NB4 (cell line): ENCODE results near the gene LTA4H.
"Not testable (repeated sequence)": the region's sequence is repeated elsewhere in the genome, so short reads cannot be mapped to it uniquely, and the experiment has no call there.

Experiments
- DNase-seq: peaks from one replicate; pipeline ENCODE4 v3.0.0; 2010; ENCODE audit warnings: low read depth
- H3K4me3 ChIP-seq: one replicate; pipeline ENCODE4 v1.5.1; 2011; ENCODE audit warnings: mild to moderate bottlenecking, low read depth, low read length, moderate library complexity
- CTCF ChIP-seq: IDR thresholded peaks from one replicate; pipeline ENCODE4 v1.5.1; 2012; ENCODE audit warnings: low read depth, low read length
- MYC ChIP-seq: IDR thresholded peaks from 2 replicates; pipeline ENCODE4 v1.6.1; 2011; ENCODE audit warnings: low read depth, low read length
- POLR2A ChIP-seq: IDR thresholded peaks from 2 replicates; pipeline ENCODE4 v1.6.1; 2011; ENCODE audit warnings: mild to moderate bottlenecking; ENCODE audit not compliant: insufficient read length; ENCODE audit errors: extremely low read depth
- TF ChIP-seq, protein P1 (sequence below): IDR thresholded peaks from 2 replicates; pipeline ENCODE4 v1.6.1; 2011; ENCODE audit warnings: low read depth, low read length

LTA4H gene

DNA sequence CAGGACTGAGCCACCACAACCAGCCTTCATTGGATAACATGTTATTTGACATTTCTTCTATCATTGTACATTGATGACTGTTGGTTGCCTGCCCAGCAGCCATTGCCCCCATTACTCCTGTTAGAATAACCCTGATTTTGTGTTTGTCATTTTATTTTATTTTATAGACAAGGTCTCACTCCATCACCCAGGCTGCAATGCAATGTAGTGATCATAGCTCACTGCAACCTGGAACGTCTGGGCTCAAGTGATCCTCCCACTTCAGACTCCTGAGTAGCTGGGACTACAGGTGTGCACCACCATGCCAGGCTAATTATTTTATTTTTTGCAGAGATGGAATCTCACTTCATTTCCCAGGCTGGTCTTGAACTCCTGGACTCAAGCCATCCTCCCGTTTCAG lies 33.2 kb upstream of the LTA4H start:
- no peak overlapping the region for H3K4me3 ChIP-seq
- no peak for TF ChIP-seq POLR2A
- TF ChIP-seq, protein P1, sequence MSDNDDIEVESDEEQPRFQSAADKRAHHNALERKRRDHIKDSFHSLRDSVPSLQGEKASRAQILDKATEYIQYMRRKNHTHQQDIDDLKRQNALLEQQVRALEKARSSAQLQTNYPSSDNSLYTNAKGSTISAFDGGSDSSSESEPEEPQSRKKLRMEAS: no peak
- no peak for TF ChIP-seq MYC
- no peak for TF ChIP-seq CTCF

GRCh38 chr12:96068111-96068510 lies 32.7 kb upstream of the LTA4H start:
- DNase-seq: no peak
- no peak overlapping the region for H3K4me3 ChIP-seq
- TF ChIP-seq POLR2A (no peak), MYC (no peak), CTCF (no peak)
- TF ChIP-seq, protein P1: no peak

More for the DNA sequence above, 33.2 kb upstream of the LTA4H start:
- DNase-seq: no peak

GRCh38 chr12:96065776-96066175 lies 30.4 kb upstream of the LTA4H start:
- DNase-seq, H3K4me3 ChIP-seq: not testable (repeated sequence)

- no peak for TF ChIP-seq CTCF
- TF ChIP-seq MYC: no peak
- TF ChIP-seq POLR2A: no peak
- TF ChIP-seq, protein P1: no peak
- DNase-seq: no peak
- H3K4me3 ChIP-seq: no peak overlapping the region
Observed at GRCh38 chr12:96064966-96065365, 29.6 kb upstream of the LTA4H start.

DNA sequence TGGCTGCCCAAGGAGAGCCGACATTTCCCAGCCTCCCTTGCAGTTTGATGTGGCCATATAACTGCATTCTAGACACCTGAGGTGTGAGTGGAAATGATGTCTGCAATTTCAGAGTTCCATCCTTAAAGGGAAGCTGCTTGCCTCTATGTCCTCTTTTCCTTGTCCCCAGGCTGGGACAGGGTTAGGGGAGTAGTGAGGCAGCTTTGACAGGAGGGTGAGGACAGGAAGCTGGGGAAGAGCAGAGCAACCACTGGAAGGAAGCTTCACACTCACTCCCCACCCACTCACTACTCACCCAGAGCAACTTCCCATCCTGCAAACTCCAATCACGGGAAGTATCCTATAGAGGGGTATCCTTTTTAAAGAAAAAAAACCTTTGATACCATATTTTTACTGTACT lies 28.9 kb upstream of the LTA4H start:
- H3K4me3 ChIP-seq: no peak overlapping the region
- TF ChIP-seq POLR2A (no peak), MYC (no peak), CTCF (no peak)
- TF ChIP-seq, protein P1: no peak
- DNase-seq: peak; percentile 55

- DNase-seq: peak; percentile 71
- no peak for TF ChIP-seq POLR2A
- peak; percentile 29 for TF ChIP-seq CTCF
- TF ChIP-seq, protein P1: no peak
- TF ChIP-seq MYC: no peak
Observed at GRCh38 chr12:96063046-96063445, 27.7 kb upstream of the LTA4H start.

More at GRCh38 chr12:96063046-96063445, 27.7 kb upstream of the LTA4H start:
- no peak overlapping the region for H3K4me3 ChIP-seq
